Lower leg skin (tissue), 4 donors: ENCODE data around the gene FMR1NB. TPM values are rescaled to one million over a fixed set of nuclear protein-coding genes. Genes with fewer than 3 reads are reported as not detected.

Experiments used
- DNase-seq, 2 donors: peaks; one replicate each; pipeline ENCODE4 v3.0.0-alpha.2; 2019; ENCODE audit warnings: low spot score in 2 of 2
- H3K4me3 ChIP-seq: fragments of 200-600 bp; sonication (generic); 2 replicates; pipeline ENCODE4 v1.5.1; 2017; ENCODE audit warnings: mild to moderate bottlenecking, low read depth; ENCODE audit not compliant: poor library complexity, severe bottlenecking
- CTCF ChIP-seq, 3 donors: fragments of 450-650 bp; IDR thresholded peaks; one replicate each; pipeline ENCODE4 v1.5.1; 2016; ENCODE audit warnings: antibody characterized with exemption in 3 of 3, mild to moderate bottlenecking in 3 of 3, moderate library complexity in 2 of 3
- POLR2A ChIP-seq, 2 donors: fragments of 450-650 bp; IDR thresholded peaks; one replicate each; pipeline ENCODE4 v1.6.1; 2016 to 2017; ENCODE audit warnings: antibody characterized with exemption in 2 of 2, mild to moderate bottlenecking in 1 of 2, moderate library complexity in 1 of 2
- WGBS, 2 donors: methylation state at CpG; one replicate each; pipeline ENCODE4 v1.1.5; 2018; 5-methylcytosine and 5-hydroxymethylcytosine counted together
- intact Hi-C: fragments of 100-400 bp; cut with DNase I; formaldehyde crosslinking; loops from one replicate; pipeline ENCODE4 v1.15.0; 2023; ENCODE audit warnings: low total_unique reads
- total RNA-seq, 4 donors: library from RNA; depleted of rRNA; stranded (reverse); fragments of >200 nt; gene quantifications; one replicate each; pipeline ENCODE4 v1.1.0, GENCODE V29; 2016

FMR1NB gene
- total RNA-seq, 4 donors from 2014 or later = not detected

- 80 to 86% methylated on average over 6 of the region's 6 CpGs for WGBS, 2 donors
- intact Hi-C loops = loop anchor here (5.0 kb wide), 1 partner anchor 222 kb away; no protein-coding TSS in a partner anchor
- DNase-seq = no peak
- no peak overlapping the region for H3K4me3 ChIP-seq
- no peak for TF ChIP-seq POLR2A (IDR thresholded peaks at IDR 0.05)
- no peak for TF ChIP-seq CTCF (IDR thresholded peaks at IDR 0.05)
These were observed 88.8 kb downstream of the FMR1NB start for GRCh38 chrX:148069759-148070503.

GRCh38 chrX:148070504-148070877 is 89.4 kb downstream of the FMR1NB start:
- TF ChIP-seq POLR2A (IDR thresholded peaks at IDR 0.05) (no peak), CTCF (IDR thresholded peaks at IDR 0.05) (no peak)
- intact Hi-C loops = loop anchor here (5.0 kb wide), 1 partner anchor 222 kb away; no protein-coding TSS in a partner anchor
- 93 to 94% methylated on average over 1 of the region's 1 CpG for WGBS, 2 donors
- H3K4me3 ChIP-seq = no peak overlapping the region
- DNase-seq = no peak

Other genes starting within 250 kb of the FMR1NB start
- gene FMR1, start 69.4 kb upstream of the FMR1NB start, total RNA-seq = 10 to 100 TPM; 20.9 to 37.0 (median 26.3) TPM